Epithelial cell of esophagus (primary cell): ENCODE data around the gene AP2S1.

Experiments
- DNase-seq: peaks from one replicate; pipeline ENCODE4 v3.0.0; 2010; ENCODE audit warnings: low read depth
- H3K4me3 ChIP-seq: 2 replicates; pipeline ENCODE4 v1.5.1; 2011; ENCODE audit warnings: mild to moderate bottlenecking, low read length, control low read depth
- TF ChIP-seq, protein P1 (sequence below): IDR thresholded peaks from 2 replicates; pipeline ENCODE4 v1.5.1; 2011; ENCODE audit warnings: low read depth, mild to moderate bottlenecking, low read length, control low read depth, inconsistent platforms; ENCODE audit not compliant: insufficient read depth; ENCODE audit errors: missing control alignments

AP2S1 gene

DNA sequence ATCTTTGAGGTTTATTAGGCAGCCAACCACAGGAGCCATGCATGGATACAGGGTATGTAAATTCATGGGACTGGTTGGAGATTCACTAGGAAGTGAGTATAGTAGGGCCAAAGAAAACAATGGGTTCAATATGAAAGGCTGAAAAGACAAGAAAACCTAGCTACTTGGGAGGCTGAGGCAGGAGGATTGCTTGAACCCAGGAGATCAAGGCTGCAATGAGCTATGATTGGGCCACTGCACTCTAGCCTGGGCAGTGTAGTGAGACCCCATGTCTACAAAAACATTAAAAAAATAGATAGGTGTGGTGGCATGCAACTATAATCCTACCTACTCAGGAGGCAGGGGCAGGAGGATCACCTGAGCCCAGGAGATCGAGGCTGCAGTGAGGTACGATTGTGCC is 51.9 kb downstream of the AP2S1 start:
- no peak for DNase-seq
- H3K4me3 ChIP-seq = no peak overlapping the region
- TF ChIP-seq, protein P1, sequence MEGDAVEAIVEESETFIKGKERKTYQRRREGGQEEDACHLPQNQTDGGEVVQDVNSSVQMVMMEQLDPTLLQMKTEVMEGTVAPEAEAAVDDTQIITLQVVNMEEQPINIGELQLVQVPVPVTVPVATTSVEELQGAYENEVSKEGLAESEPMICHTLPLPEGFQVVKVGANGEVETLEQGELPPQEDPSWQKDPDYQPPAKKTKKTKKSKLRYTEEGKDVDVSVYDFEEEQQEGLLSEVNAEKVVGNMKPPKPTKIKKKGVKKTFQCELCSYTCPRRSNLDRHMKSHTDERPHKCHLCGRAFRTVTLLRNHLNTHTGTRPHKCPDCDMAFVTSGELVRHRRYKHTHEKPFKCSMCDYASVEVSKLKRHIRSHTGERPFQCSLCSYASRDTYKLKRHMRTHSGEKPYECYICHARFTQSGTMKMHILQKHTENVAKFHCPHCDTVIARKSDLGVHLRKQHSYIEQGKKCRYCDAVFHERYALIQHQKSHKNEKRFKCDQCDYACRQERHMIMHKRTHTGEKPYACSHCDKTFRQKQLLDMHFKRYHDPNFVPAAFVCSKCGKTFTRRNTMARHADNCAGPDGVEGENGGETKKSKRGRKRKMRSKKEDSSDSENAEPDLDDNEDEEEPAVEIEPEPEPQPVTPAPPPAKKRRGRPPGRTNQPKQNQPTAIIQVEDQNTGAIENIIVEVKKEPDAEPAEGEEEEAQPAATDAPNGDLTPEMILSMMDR = no peak

DNA sequence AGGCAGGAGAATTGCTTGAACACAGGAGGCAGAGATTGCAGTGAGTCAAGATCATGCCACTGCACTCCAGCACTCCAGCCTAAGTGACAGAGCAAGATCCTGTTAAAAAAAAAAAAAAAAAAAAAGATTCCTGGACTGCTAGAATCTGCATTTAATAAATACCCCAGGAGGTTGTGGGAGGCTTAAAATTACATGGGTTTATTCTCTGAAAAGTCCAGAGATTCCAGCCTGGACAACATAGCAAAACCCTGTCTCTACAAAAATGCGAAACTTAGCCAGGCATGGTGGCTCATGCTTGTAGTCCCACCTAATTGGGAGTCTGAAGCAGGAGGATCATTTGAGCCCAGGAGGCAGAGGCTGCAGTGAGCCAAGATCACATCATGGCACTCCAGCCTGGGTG is 52.8 kb downstream of the AP2S1 start:
- H3K4me3 ChIP-seq = no peak overlapping the region
- no peak for DNase-seq
- TF ChIP-seq, protein P1 = no peak

DNA sequence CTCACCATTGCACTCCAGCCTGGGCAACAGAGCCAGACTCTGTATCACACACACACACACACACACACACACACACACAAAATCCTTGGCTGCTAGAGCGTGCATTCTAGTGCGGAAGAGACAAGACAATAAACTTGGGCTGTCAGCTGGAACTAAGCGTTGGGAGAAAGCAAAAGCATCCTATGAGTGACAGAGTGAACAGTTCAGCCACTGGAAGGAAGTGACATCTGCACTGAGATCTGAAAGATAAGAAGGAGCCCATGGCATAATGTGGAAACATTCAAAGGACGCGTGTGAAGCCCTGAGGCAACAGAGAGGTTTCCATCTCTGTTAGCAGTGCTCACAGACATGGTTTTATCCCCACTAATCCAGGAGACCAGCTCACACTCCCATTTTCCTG is 58.7 kb downstream of the AP2S1 start:
- H3K4me3 ChIP-seq = no peak overlapping the region
- TF ChIP-seq, protein P1 = no peak
- no peak for DNase-seq

DNA sequence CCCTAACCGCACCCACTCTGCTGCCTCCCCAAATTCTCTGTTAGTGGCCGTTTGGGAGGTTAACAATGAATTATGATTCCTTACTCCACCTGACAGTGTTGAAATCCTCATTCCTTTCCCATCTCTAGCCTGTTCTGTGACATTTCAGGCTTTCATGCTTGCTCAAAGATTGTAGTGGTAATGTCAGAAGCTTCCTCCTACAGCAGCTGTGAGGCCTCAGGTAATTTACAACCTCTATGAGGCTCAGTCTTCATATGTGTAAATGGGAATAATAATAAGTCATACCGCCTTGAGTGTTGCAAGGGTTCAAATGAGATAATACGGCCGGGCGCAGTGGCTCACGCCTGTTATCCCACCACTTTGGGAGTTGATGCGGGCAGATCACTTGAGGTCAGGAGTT is 61.3 kb downstream of the AP2S1 start:
- TF ChIP-seq, protein P1 = no peak
- peak; percentile 60 for DNase-seq

DNA sequence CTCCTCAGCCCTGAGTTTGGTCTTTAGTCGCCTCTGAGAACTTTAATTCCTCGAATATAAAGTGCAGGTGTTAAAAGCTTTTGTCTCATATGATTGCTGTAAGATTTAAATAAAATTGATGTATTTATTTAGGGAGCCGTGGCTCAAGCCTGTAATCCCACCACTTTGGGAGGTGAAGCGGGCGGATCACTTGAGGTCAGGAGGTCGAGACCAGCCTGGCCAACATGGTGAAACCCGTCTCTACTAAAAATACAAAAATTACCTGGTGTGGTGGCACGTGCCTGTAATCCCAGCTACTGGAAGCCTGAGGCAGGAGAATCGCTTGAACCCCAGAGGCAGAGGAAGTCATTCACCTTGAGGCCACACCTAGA is 61.7 kb downstream of the AP2S1 start:
- TF ChIP-seq, protein P1 = no peak
- no peak overlapping the region for H3K4me3 ChIP-seq

More for the DNA sequence above, 61.3 kb downstream of the AP2S1 start:
- H3K4me3 ChIP-seq = no peak overlapping the region

DNA sequence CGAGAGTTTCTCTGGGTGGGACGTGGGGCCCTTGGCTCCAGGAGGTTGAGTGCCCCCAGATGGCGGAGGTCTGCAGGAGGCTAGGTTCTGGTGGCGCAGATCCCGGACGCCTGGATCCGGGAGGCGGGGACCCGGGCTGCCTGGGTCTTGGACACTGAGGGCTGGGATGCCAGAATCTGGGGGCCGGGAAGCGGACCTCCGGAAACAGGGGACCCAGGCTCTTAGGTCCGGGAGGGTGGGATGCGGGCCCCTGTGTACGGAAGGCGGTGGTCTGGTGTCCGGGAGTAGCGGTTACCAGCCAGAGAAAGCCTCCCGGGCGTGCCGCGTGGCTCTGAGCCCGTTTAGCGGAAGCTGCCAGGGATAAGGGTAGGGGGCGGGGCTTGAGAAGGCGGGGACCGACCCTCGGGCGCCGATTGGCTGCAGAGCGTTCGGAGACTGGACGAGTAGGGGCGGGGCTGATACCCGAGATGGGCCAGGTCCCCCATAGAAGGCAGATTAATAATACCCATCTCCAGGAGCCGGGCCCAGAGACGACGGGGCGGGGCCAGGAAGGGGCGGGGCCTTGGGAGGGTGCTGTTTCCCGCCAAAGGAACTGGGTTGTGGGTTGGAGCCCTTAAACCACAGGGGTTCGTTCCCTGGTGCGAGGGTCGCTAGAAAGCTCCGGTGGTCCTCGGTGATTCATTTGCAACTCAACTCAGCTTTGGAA is 62.2 kb downstream of the AP2S1 start, which contains the start of gene SLC1A5:
SLC1A5 (minus strand) TSS at position 333 of the 706 bp plus-strand sequence. CDS start 629 bp downstream, outside the sequence.
- TF ChIP-seq, protein P1 = no peak
- peak within 1 kb of the TSS; percentile 98 for H3K4me3 ChIP-seq
- DNase-seq = peak; percentile 97

More for the DNA sequence above, 61.7 kb downstream of the AP2S1 start:
- no peak for DNase-seq
